ENCODE measurements around the gene PRR22.

PRR22 gene

GRCh38 chr19:5801796-5802619 lies 17.5 kb upstream of the PRR22 start:
- Histone ChIP-seq H2BK120ac (ENCODE audit: low read depth, low read length) (no peak overlapping the region), H2AK5ac (ENCODE audit: low read depth, low read length) (peak overlapping the region; percentile 3), H3K9ac (ENCODE audit: low read depth, low read length, poor library complexity) (peak overlapping the region; percentile 34), H3K23ac (ENCODE audit: low read depth, low read length, poor library complexity) (peak overlapping the region; percentile 8), H3K4ac (ENCODE audit: low read length) (no peak overlapping the region), H3K9me3 (replicated peaks in 1 of 2; ENCODE audit: control insufficient read depth in 2 of 2, insufficient read depth in 1 of 2, low read depth in 1 of 2, low read length in 2 of 2) (peaks cover 0 to 5% of the 10 kb centered on the region in 2 donors), H3K4me3 (ENCODE audit: low read length in 2 of 2) (peak overlapping the region in 1 of 2 donors; percentile 5), H3K36me3 (replicated peaks in 1 of 2; ENCODE audit: control insufficient read depth in 2 of 2, insufficient read depth in 2 of 2, low read length in 2 of 2) (no peaks in the 10 kb centered on the region), H3K14ac (ENCODE audit: low read length) (no peak overlapping the region), H3K4me1 (ENCODE audit: control insufficient read depth in 2 of 2, insufficient read depth in 1 of 2, low read depth in 1 of 2, low read length in 2 of 2) (peaks cover 20 to 32% of the 10 kb centered on the region in 2 donors), H3K79me1 (ENCODE audit: low read depth, low read length) (peaks cover 7% of the 10 kb centered on the region), H3K18ac (ENCODE audit: low read length) (peak overlapping the region; percentile 76), H2BK12ac (ENCODE audit: low read length) (no peak overlapping the region), H2BK5ac (ENCODE audit: low read length) (no peak overlapping the region), H4K91ac (ENCODE audit: low read depth, low read length, poor library complexity) (no peak overlapping the region), H2BK15ac (ENCODE audit: low read length) (peak overlapping the region; percentile 97), H2AFZ (ENCODE audit: low read length) (peak overlapping the region; percentile 69), H3K4me2 (ENCODE audit: insufficient read depth, low read length, poor library complexity, severe bottlenecking) (peak overlapping the region; percentile 44), H3K27me3 (ENCODE audit: control insufficient read depth in 3 of 3, insufficient read depth in 3 of 3, low read depth in 1 of 3, low read length in 3 of 3) (peaks cover 0 to 15% (median 13%) of the 10 kb centered on the region in 3 experiments), H4K8ac (ENCODE audit: low read depth, low read length) (no peak overlapping the region), H3K27ac (replicated peaks; ENCODE audit: low read length) (no peak overlapping the region)
- no CpG with 5 or more reads among the region's 33 CpGs for WGBS, 2 donors (ENCODE audit: extremely low coverage in 2 of 2, insufficient read length in 2 of 2, insufficient replicate concordance in 1 of 2)
- DNase-seq (ENCODE audit: low spot score): peak; percentile 71

DNA sequence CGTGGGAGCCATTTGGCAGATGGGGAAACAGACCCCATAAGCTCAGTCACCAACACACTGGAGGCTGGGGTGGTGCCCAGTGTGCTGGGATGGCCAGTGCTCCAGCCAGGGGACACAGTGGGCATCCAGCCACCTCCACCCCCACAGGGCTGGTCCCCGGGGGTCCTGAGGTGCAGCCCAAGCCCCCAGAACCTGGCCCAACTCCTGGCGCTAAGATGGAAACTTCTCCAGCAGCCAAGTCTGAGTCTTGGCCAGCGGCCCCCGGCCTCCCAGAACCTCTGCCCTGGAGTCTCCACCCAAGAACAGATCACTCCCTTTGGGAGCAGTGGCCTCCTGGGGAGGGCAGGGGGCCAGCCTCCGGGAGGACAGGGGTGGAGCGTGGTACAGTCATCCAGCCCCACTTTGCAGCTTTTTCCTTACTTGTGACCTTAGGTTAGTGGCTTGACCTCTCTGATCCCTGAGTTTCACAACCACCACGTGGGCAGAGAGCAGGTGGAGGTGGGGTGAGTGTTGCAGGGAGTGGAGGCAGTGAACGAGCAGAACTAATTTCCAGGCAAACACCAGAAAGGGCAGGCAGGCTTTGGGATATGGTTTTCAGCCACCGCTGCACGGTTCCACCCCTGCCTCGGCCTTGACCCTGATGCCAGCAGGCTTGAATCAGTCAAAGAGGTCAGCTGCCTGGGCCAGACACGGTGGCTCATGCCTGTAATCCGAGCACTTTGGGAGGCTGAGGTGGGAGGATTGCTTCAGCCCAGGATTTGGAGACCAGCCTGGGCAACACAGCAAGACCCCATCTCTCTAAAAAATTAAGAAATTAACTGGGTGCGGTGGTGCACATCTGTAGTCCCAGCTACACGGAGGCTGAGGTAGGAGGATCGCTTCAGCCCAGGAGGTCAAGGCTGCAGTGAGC lies 16.1 kb upstream of the PRR22 start:
- no peak overlapping the region for H3K4me3 ChIP-seq (ENCODE audit: low read length in 2 of 2)
- WGBS, 2 donors (ENCODE audit: extremely low coverage in 2 of 2, insufficient read length in 2 of 2, insufficient replicate concordance in 1 of 2): no CpG with 5 or more reads among the region's 17 CpGs

GRCh38 chr19:5799247-5800241 lies 15.0 kb upstream of the PRR22 start:
- Histone ChIP-seq H2BK5ac (ENCODE audit: low read length) (peak overlapping the region; percentile 24), H3K36me3 (replicated peaks in 1 of 2; ENCODE audit: control insufficient read depth in 2 of 2, insufficient read depth in 2 of 2, low read length in 2 of 2) (no peaks in the 10 kb centered on the region), H2BK120ac (ENCODE audit: low read depth, low read length) (no peak overlapping the region), H3K4me2 (ENCODE audit: insufficient read depth, low read length, poor library complexity, severe bottlenecking) (no peak overlapping the region), H3K18ac (ENCODE audit: low read length) (peak overlapping the region; percentile 71), H3K27me3 (ENCODE audit: control insufficient read depth in 3 of 3, insufficient read depth in 3 of 3, low read depth in 1 of 3, low read length in 3 of 3) (peaks cover 0 to 10% (median 2%) of the 10 kb centered on the region in 3 experiments), H2BK12ac (ENCODE audit: low read length) (no peak overlapping the region), H4K91ac (ENCODE audit: low read depth, low read length, poor library complexity) (no peak overlapping the region), H4K8ac (ENCODE audit: low read depth, low read length) (no peak overlapping the region), H2AFZ (ENCODE audit: low read length) (peak overlapping the region; percentile 45), H3K27ac (replicated peaks; ENCODE audit: low read length) (no peak overlapping the region), H3K79me1 (ENCODE audit: low read depth, low read length) (peaks cover 4% of the 10 kb centered on the region), H3K4me3 (ENCODE audit: low read length in 2 of 2) (no peak overlapping the region), H2BK15ac (ENCODE audit: low read length) (peak overlapping the region; percentile 92), H3K14ac (ENCODE audit: low read length) (no peak overlapping the region), H3K9me3 (replicated peaks in 1 of 2; ENCODE audit: control insufficient read depth in 2 of 2, insufficient read depth in 1 of 2, low read depth in 1 of 2, low read length in 2 of 2) (peaks cover 0 to 5% of the 10 kb centered on the region in 2 donors), H3K9ac (ENCODE audit: low read depth, low read length, poor library complexity) (peak overlapping the region; percentile 44), H3K4me1 (ENCODE audit: control insufficient read depth in 2 of 2, insufficient read depth in 1 of 2, low read depth in 1 of 2, low read length in 2 of 2) (peaks cover 15 to 24% of the 10 kb centered on the region in 2 donors), H3K23ac (ENCODE audit: low read depth, low read length, poor library complexity) (no peak overlapping the region), H3K4ac (ENCODE audit: low read length) (peak overlapping the region; percentile 66), H2AK5ac (ENCODE audit: low read depth, low read length) (peak overlapping the region; percentile 63)
- no peak for DNase-seq (ENCODE audit: low spot score)
- WGBS, 2 donors (ENCODE audit: extremely low coverage in 2 of 2, insufficient read length in 2 of 2, insufficient replicate concordance in 1 of 2): no CpG with 5 or more reads among the region's 37 CpGs

More for the DNA sequence above, 16.1 kb upstream of the PRR22 start:
- H3K4me2 ChIP-seq (ENCODE audit: insufficient read depth, low read length, poor library complexity, severe bottlenecking): no peak overlapping the region
- no peak overlapping the region for H3K18ac ChIP-seq (ENCODE audit: low read length)
- no peak overlapping the region for H3K9ac ChIP-seq (ENCODE audit: low read depth, low read length, poor library complexity)
- H2BK12ac ChIP-seq (ENCODE audit: low read length): peak overlapping the region; percentile 82
- H3K4me1 ChIP-seq (ENCODE audit: control insufficient read depth in 2 of 2, insufficient read depth in 1 of 2, low read depth in 1 of 2, low read length in 2 of 2): peaks cover 16 to 24% of the 10 kb centered on the region in 2 donors
- H3K27ac ChIP-seq (replicated peaks; ENCODE audit: low read length): no peak overlapping the region
- peak overlapping the region; percentile 63 for H2AK5ac ChIP-seq (ENCODE audit: low read depth, low read length)
- no peak overlapping the region for H2BK120ac ChIP-seq (ENCODE audit: low read depth, low read length)
- DNase-seq (ENCODE audit: low spot score): no peak
- peak overlapping the region; percentile 24 for H2BK5ac ChIP-seq (ENCODE audit: low read length)
- peaks cover 0 to 16% (median 7%) of the 10 kb centered on the region in 3 experiments for H3K27me3 ChIP-seq (ENCODE audit: control insufficient read depth in 3 of 3, insufficient read depth in 3 of 3, low read depth in 1 of 3, low read length in 3 of 3)
- H3K36me3 ChIP-seq (replicated peaks in 1 of 2; ENCODE audit: control insufficient read depth in 2 of 2, insufficient read depth in 2 of 2, low read length in 2 of 2): no peaks in the 10 kb centered on the region
- H3K4ac ChIP-seq (ENCODE audit: low read length): no peak overlapping the region
- H4K91ac ChIP-seq (ENCODE audit: low read depth, low read length, poor library complexity): no peak overlapping the region
- peaks cover 0 to 5% of the 10 kb centered on the region in 2 donors for H3K9me3 ChIP-seq (replicated peaks in 1 of 2; ENCODE audit: control insufficient read depth in 2 of 2, insufficient read depth in 1 of 2, low read depth in 1 of 2, low read length in 2 of 2)
- no peak overlapping the region for H4K8ac ChIP-seq (ENCODE audit: low read depth, low read length)
- H3K14ac ChIP-seq (ENCODE audit: low read length): no peak overlapping the region
- peak overlapping the region; percentile 30 for H2BK15ac ChIP-seq (ENCODE audit: low read length)
- peaks cover 6% of the 10 kb centered on the region for H3K79me1 ChIP-seq (ENCODE audit: low read depth, low read length)
- H3K23ac ChIP-seq (ENCODE audit: low read depth, low read length, poor library complexity): no peak overlapping the region
- H2AFZ ChIP-seq (ENCODE audit: low read length): no peak overlapping the region
